Nucleus accumbens (tissue), 56 donors: Measurements from ENCODE around the gene NFASC.
A peak's percentile ranks its signal among the peaks of the same experiment; 100 is the strongest.

ENCODE experiments used
- DNase-seq, 56 donors: peaks; one replicate each; lab custom pipeline; 2025; lab: John Stamatoyannopoulos, UW

NFASC gene

DNA sequence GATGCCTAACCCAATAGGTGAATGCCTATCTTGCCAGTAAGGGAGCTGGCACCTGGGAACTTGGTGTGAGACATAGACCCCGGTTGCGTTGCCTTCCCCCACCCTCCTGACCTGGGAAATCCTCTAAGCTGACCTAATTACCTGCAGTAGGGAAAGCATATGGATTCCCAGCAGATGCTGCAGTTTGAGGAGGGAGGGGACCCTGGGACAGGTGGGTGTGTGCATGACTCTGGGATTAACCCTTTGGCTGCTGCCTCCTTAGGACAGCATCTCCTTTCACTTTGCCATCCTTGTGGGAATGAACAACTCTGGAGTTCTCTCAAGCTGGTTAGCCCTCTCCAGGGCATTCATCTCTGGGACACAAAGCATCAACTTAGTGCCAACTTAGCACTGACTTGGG lies 16.4 kb upstream of the NFASC start:
- DNase-seq: no peak

DNA sequence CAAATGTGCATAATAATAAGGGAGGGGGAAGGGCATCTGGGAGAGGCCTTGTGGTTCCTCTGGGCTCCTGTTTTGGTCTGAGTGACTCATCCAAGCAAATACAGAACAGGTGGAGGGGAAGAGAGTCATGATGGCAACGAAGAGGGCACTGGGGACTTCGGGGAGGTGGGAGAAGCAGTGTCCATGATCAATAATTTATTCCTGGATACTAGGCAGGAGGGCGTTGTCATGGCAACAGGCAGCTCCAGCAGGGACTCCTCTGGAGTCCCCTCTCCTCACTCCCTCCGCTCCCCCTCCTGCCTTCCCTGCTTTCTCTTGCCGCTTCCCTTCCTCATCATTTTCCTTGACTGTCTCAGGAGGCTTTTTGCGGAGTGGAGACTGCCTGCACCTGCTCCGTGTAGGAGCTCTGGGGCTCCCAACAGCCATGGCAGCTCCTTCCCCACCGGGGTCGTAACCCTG lies 12.3 kb upstream of the NFASC start:
- DNase-seq: no peak

GRCh38 chr1:204859861-204860267 lies 10.8 kb upstream of the NFASC start:
- no peak for DNase-seq

- peak in 6 of 56 donors; percentile 12 to 45 (median 30) for DNase-seq
These were observed 7.6 kb upstream of the NFASC start for GRCh38 chr1:204863024-204863423.

DNA sequence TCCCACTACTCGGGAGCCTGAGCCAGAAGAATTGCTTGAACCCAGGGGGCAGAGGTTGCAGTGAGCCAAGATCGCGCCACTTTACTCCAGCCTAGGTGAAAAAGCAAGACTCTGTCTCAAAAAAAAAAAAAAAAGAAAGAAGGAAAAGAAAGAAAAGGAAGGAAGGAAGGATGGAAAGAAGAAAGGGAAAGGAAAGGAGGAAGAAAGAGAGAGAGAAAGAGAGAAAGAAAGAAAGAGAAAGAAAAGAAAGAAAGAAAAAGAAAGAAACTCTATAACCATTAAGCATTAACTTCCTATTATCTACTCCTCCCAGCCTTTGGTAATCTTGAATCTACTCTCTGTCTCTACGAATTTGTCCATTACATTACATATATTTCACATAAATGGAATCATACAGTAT lies 6.9 kb upstream of the NFASC start:
- DNase-seq: no peak

DNA sequence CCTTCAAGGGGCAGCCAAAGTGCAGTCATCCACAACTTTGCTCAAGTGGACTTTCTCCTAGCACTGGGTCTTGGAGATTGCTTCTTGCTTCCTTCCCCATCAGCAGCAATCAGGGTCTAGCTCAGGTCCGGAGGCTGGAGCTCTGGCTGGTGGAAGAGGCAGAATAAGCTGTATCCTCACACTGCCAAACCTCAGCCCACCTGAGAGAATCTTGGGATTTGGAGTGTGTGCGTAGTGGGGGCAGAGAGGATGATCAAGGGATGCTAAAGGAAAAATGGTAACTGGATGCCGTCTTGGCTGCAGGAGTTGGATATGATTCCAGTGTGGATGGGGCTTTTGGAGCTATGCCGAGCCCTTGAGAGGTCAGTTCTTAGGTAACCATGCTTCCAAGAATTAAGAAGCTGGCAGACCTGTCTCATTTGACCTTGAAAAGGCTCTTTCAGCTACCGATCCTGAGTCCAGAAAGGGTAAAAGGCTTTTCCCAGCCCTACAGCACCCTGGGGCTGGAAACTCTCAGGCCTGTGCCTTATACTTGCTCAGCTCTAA lies 4.5 kb upstream of the NFASC start:
- no peak for DNase-seq

GRCh38 chr1:204867203-204867602 lies 3.5 kb upstream of the NFASC start:
- DNase-seq: no peak

DNA sequence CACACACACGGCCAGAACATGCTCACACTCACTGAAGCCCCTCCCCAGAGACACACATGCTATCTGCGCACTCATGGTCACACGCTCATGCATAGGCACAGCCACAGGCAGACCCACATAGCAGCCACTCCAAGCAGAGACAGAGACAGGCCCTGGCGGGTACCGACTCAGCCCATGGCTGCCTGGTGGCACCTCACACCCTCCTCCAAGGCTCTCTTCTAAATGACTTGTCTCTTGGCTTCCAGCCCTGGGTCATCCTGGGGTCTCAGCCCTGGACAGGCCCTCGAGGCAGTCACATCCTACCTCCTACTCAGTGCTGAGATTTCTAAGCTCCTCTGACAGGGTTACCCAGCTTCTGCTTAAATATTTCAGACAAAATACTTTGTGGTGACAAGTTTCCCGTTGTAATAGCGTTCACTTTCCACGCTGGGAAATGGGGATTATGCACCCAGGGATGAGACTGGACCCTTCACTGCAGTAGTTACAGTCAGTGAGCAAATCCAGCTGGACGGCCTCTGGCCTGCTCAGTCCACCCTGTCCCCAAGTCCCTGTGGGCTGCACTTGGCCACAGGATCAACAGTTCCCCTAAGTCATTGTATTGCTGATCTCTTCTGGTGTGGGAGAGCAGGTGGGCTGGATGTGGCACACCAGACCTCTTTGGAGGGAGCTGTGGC lies 2.9 kb upstream of the NFASC start:
- DNase-seq: no peak

- DNase-seq: peak in 47 of 56 donors; percentile 25 to 85 (median 62)
These were observed 2.3 kb upstream of the NFASC start for GRCh38 chr1:204868340-204868700.

DNA sequence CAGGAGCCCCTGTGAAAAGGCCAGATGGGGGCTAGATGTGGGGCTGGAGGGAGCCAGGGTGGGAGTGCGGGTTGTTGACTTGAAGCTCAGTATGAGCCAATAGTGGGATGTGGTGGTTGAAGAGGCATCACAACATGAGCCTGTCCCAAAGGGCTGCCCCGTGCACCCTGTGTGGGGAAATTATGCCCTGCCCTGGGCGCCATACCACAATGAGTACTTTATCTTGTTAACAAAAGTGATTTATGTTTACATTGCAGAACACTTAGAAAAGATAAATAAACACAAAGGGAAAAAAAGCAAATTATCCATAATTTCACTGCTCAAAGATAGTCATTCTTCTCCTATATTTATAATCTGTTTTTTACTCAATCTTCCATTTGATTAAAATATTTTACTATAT lies 1.6 kb upstream of the NFASC start:
- no peak for DNase-seq

- DNase-seq: peak in 1 of 56 donors; percentile 59
These were observed 859 bp downstream of the NFASC start for GRCh38 chr1:204871405-204872037.

DNA sequence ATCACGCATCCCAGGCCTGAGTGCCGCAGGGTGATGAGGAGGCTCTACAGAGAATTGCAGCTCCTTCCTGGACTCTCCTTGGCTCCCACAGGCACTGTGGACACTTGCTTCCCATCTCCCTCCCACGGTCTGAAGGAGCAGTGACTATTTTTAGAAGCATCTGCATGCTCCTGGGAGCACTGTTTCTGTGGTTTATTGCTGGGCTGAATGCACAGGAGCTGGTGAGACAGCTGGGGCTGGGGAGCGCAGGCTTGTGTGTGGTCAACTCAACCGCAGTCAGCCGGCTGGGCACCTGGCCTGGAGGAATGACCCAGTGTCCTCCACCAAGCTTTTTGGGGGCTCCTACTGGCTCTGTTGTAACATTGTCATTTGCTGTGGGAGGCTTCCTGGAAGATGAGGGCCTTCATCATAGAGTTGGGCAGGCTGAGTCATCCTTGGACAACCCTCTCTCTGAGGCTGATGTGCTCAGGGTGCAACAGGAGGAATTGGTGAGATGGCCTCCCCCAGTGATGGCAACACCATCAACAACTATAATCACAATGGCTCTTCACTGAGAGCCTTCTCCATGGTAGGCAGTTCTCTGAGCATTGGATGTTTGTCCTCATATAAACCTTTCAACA lies 1.7 kb downstream of the NFASC start:
- DNase-seq: peak in 2 of 56 donors; percentile 32 to 62

- DNase-seq: no peak
These were observed 2.5 kb downstream of the NFASC start for GRCh38 chr1:204873176-204873575.

DNA sequence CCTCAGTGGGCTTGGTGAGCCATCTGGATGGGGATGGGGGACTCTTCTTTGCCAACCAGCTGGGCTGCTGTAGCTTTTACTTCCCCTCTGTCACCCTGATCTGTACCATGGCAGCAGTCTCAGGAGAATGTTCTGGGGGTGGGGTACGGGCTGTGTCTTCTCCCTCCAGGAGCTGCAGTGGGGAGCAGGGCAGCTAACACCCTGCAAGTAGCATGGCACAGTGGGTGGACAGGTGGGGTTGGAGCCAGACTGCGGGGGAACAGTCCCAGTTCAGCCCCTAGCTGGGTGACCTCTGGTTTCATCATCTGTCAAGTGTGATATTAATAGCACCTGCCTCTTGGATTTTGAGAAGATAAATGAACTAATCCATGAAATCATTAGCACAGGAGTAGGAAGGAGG lies 3.1 kb downstream of the NFASC start:
- no peak for DNase-seq

- DNase-seq: peak in 15 of 56 donors; percentile 23 to 48 (median 33)
These were observed 3.6 kb downstream of the NFASC start for GRCh38 chr1:204874274-204874673.

- DNase-seq: no peak
These were observed 4.6 kb downstream of the NFASC start for GRCh38 chr1:204875255-204875654.

DNA sequence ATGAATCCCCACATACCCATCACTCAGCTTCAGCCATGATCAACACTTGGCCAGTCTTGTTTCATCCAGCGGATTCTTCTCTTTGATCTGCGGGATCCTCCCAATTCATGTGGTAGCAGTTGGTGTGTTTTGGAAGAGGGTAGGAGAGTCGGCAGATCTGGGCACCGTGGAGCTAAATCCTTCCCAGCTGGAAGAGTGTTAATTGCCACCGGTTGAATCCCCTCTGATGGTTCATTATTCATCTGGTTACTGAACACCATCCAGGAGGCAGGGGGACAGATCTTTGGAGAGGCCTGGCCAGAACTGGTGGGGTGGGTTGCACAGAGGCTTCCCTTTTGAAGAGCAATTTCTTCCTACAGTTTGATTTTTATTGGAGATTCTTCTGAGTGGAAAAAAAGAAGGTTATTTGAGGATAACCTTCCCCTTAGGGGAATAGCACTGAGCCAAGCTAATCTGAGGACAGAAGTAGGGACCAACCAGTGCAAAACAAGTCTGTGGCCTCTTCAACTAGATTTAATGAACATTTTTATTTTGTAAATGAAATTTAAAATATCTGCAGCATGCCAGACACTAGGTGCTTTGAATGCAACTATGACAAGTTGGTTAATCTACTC lies 8.1 kb downstream of the NFASC start:
- no peak for DNase-seq

DNA sequence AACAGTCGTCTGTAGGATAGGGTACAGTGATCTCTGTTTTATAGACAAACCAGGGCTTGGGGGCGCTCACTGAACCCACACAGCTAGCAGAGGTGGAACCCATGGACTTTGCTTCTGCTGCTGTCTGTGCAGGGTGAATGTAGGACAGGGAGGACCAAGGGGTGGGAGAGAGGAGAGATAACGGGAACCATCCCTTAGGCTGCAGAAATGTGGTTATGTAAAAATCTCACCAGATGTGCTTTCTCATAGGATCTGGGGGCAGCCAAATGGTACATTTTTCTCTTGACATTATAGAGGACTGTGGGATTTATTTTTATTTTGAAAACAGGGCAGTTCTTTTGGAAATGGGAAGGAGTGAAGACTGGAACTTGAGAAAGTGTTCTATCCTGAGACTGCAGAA lies 8.7 kb downstream of the NFASC start:
- no peak for DNase-seq

DNA sequence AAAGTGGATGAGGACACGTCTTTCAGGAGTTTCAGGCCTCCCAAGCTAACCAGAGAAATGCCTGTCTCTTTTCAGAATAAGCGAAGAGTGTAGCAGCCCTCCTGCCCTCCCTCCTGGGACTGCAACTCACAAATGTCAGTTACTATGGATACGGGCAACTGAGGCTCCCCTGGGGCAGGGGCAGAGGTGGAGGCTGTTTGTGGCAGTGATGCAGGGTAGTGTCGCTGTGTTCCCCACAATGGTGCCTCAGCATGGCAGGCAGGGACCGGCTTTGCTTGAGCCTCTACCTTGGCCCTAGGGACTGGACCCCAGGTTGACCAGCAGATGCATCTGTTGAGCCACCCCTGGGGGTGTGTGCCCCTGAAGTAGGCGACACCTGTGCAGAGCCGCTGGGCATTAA lies 10.2 kb downstream of the NFASC start:
- DNase-seq: no peak

DNA sequence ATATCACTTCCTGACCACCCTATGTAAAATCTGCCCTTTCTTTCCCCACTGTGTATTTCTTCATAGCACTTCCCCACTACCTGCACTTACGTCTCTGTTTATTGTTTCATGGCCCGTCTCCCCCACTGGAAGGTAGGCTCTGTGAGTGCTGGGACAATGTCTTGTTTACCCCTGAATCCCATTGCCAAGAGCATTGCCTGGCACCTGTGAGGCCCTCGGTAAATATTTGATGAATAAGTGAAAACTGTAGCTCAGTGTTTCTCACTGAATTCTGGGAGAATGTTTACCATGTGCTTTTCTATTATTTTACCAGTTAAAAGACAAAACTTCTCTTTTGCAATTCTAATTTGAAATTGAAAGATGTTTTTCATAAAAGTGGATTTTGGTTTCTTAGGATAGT lies 11.8 kb downstream of the NFASC start:
- DNase-seq: no peak

GRCh38 chr1:204883405-204883804 lies 12.7 kb downstream of the NFASC start:
- DNase-seq: no peak
